HCT116 (cell line): ENCODE data around the gene ABHD11. TPM values are rescaled to one million over a fixed set of nuclear protein-coding genes. Genes with fewer than 3 reads are reported as not detected.
"Not testable (repeated sequence)": the region's sequence is repeated elsewhere in the genome, so short reads cannot be mapped to it uniquely, and the experiment has no call there.

Experiments
- ATAC-seq: fragments of 200-7000 bp; cut with Tn5 transposase; 2 replicates; pipeline ENCODE4 v1.9.1; 2020; ENCODE audit warnings: mild to moderate bottlenecking, moderate library complexity
- BruUV-seq: library from RNA; stranded (reverse); fragments of 400-500 nt; replicated peaks from 2 replicates; lab custom pipeline; 2021; lab: Mats Ljungman, UMichigan
- CTCF ChIA-PET: fragments of 300-600 bp; sonication (Branson Sonifier 250); formaldehyde crosslinking; loops from one replicate; lab custom pipeline; 2021; ENCODE audit warnings: antibody characterized with exemption; lab: Charles Lee
- POLR2A ChIA-PET: fragments of 300-600, 350-600 bp; sonication (Branson Sonifier 250); formaldehyde crosslinking; loops from one replicate; lab custom pipeline; 2021; ENCODE audit warnings: antibody characterized with exemption; lab: Charles Lee
- RAD21 ChIA-PET, 2 experiments: fragments of 300-600 bp; sonication (Branson Sonifier 250); formaldehyde crosslinking; loops; one replicate each; lab custom pipeline; 2023; ENCODE audit warnings: low total read pairs in 2 of 2; ENCODE audit not compliant: uncharacterized antibody in 2 of 2, unreplicated experiment in 2 of 2, low non-redundant PET in 1 of 2; lab: Charles Lee
- DNase-seq: peaks from one replicate; pipeline ENCODE4 v3.0.0-alpha.2; 2010; ENCODE audit warnings: low read depth, low spot score
- H2AFZ ChIP-seq: fragments of 200-600 bp; shearing (Covaris generic), sonication (generic); 2 replicates; pipeline ENCODE4 v1.6.1; 2017; ENCODE audit warnings: low read depth, mixed run types, mixed read lengths, antibody characterized with exemption, low read length; ENCODE audit not compliant: poor library complexity, severe bottlenecking
- H3K27ac ChIP-seq: 2 replicates; pipeline ENCODE4 v1.5.1; 2012; ENCODE audit warnings: low read depth, low read length
- H3K27me3 ChIP-seq: fragments of 200-600 bp; sonication (generic); 2 replicates; pipeline ENCODE4 v1.6.1; 2016; ENCODE audit warnings: mixed run types, low read length, mixed read lengths; ENCODE audit not compliant: insufficient read depth
- H3K36me3 ChIP-seq, 2 experiments: fragments of 200-500 bp in 1 of 2; fragments of 200-600 bp in 1 of 2; sonication (Bioruptor generic) in 1 of 2; sonication (generic) in 1 of 2; 2 replicates each; pipeline versions ENCODE4 v1.5.1 to v1.6.1; 2014 to 2016; ENCODE audit warnings: low read length in 2 of 2, inconsistent platforms in 1 of 2, mixed read lengths in 1 of 2, mixed run types in 1 of 2; ENCODE audit not compliant: insufficient read depth in 2 of 2, control insufficient read depth in 1 of 2
- H3K4me1 ChIP-seq, 2 experiments: fragments of 200-600 bp in 1 of 2; sonication (generic) in 1 of 2; 2 replicates each; pipeline versions ENCODE4 v1.5.1 to v1.6.1; 2012 to 2017; ENCODE audit warnings: low read length in 2 of 2, inconsistent platforms in 1 of 2, mild to moderate bottlenecking in 1 of 2, mixed read lengths in 1 of 2, mixed run types in 1 of 2, moderate library complexity in 1 of 2; ENCODE audit not compliant: insufficient read depth in 2 of 2, control insufficient read depth in 1 of 2
- H3K4me2 ChIP-seq: fragments of 200-600 bp; sonication (generic); 2 replicates; pipeline ENCODE4 v1.6.1; 2017; ENCODE audit warnings: mixed run types, low read length, mixed read lengths
- H3K4me3 ChIP-seq, 2 experiments: fragments of 200-600 bp in 1 of 2; sonication (generic) in 1 of 2; replicated peaks in 1 of 2; 2 replicates each; pipeline ENCODE4 v1.5.1; 2011 to 2016; ENCODE audit warnings: low read length in 2 of 2, control low read depth in 1 of 2, low read depth in 1 of 2, mild to moderate bottlenecking in 1 of 2, mixed read lengths in 1 of 2, mixed run types in 1 of 2
- H3K79me2 ChIP-seq: fragments of 200-600 bp; sonication (generic); 2 replicates; pipeline ENCODE4 v1.6.1; 2017; ENCODE audit warnings: mild to moderate bottlenecking, mixed run types, low read length, moderate library complexity, mixed read lengths; ENCODE audit not compliant: insufficient read depth
- H3K9ac ChIP-seq: fragments of 200-600 bp; sonication (generic); 2 replicates; pipeline ENCODE4 v1.6.1; 2016; ENCODE audit warnings: low read length, mixed read lengths
- H3K9me2 ChIP-seq: fragments of 200-600 bp; sonication (generic), shearing (Covaris generic); 2 replicates; pipeline ENCODE4 v1.6.1; 2017; ENCODE audit warnings: mixed run types, mild to moderate bottlenecking, moderate library complexity; ENCODE audit not compliant: insufficient read depth
- H3K9me3 ChIP-seq, 2 experiments: fragments of 200-500 bp in 1 of 2; fragments of 200-600 bp in 1 of 2; sonication (Bioruptor generic) in 1 of 2; sonication (generic) in 1 of 2; 2 replicates each; pipeline ENCODE4 v1.6.1; 2014 to 2017; ENCODE audit warnings: low read length in 2 of 2, mixed read lengths in 2 of 2, inconsistent platforms in 1 of 2, low read depth in 1 of 2, mild to moderate bottlenecking in 1 of 2, mixed run types in 1 of 2, moderate library complexity in 1 of 2; ENCODE audit not compliant: control insufficient read depth in 1 of 2, insufficient read depth in 1 of 2
- H4K20me1 ChIP-seq: fragments of 200-600 bp; sonication (generic), shearing (Covaris generic); 2 replicates; pipeline ENCODE4 v1.6.1; 2017; ENCODE audit warnings: mixed run types, mild to moderate bottlenecking, moderate library complexity; ENCODE audit not compliant: insufficient read depth
- CEBPB ChIP-seq: IDR thresholded peaks from 2 replicates; pipeline ENCODE4 v1.6.1; 2012; ENCODE audit warnings: low read depth
- EGR1 ChIP-seq: IDR thresholded peaks from 2 replicates; pipeline ENCODE4 v1.6.1; 2012; ENCODE audit warnings: low read depth
- intact Hi-C: fragments of 100-400 bp; cut with micrococcal nuclease; formaldehyde crosslinking; loops from 2 replicates; pipeline ENCODE4 v1.10.0; 2022
- total RNA-seq: library from RNA; stranded (reverse); gene quantifications from one replicate; pipeline ENCODE4 v1.2.1, GENCODE V29; 2021; ENCODE audit not compliant: unreplicated experiment
- TF ChIP-seq, protein P1 (sequence below): IDR thresholded peaks from 2 replicates; pipeline ENCODE4 v1.6.1; 2011; ENCODE audit warnings: mild to moderate bottlenecking, low read length, moderate library complexity; ENCODE audit not compliant: insufficient replicate concordance; ENCODE audit errors: extremely low read depth
- TF ChIP-seq, protein P2 (sequence below), 3 experiments: fragments of 200-600 bp in 1 of 3; sonication (generic) in 1 of 3; IDR thresholded peaks in 2 of 3; conservative IDR thresholded peaks in 1 of 3; 2 replicates each; pipeline ENCODE4 v1.5.1; 2012 to 2017; ENCODE audit warnings: low read depth in 2 of 3, low read length in 2 of 3, antibody characterized with exemption in 1 of 3, borderline replicate concordance in 1 of 3, control low read depth in 1 of 3, mild to moderate bottlenecking in 1 of 3, mixed read lengths in 1 of 3, mixed run types in 1 of 3, moderate library complexity in 1 of 3; ENCODE audit not compliant: insufficient read depth in 1 of 3

The ABHD11 gene
- total RNA-seq, 1 experiment from 2014 or later: 69.8 TPM

DNA sequence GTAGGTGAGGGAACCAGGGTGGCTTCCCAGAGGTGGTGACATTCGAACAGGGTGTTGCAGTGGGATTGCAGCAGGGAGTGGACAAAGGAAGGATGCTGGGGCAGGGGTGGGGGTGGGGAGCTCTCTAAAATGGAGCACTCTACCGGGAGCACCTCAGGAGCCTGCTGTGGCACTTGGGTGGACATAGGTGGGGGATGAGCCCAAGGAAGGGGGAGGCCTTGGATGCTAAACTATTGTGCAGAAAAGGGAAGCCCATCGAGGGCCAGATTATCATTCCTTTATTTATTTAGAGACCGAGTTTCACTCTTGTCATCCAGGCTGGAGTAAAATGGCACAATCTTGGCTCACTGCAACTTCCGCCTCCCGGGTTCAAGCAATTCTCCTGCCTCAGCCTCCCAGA, 15.8 kb downstream of the ABHD11 start:
- Histone ChIP-seq H3K9me2 (no peaks in the 10 kb centered on the region), H3K79me2 (peaks cover 16% of the 10 kb centered on the region), H3K27ac (no peak overlapping the region), H3K36me3 (no peaks in the 10 kb centered on the region), H3K27me3 (no peaks in the 10 kb centered on the region), H3K4me2 (no peak overlapping the region), H3K4me1 (peaks cover 33 to 43% of the 10 kb centered on the region in 2 experiments), H3K4me3 (no peak overlapping the region), H3K9ac (no peak overlapping the region)
- POLR2A ChIA-PET: no interaction called here
- CTCF ChIA-PET: interaction anchor here (3.9 kb wide), 1 partner anchor 116 kb away, joined by 28 read pairs; no protein-coding TSS in a partner anchor
- no peak for DNase-seq
- no peak for ATAC-seq
- RAD21 ChIA-PET: no interaction called here
- TF ChIP-seq CEBPB (no peak), EGR1 (no peak)
- TF ChIP-seq, protein P1, sequence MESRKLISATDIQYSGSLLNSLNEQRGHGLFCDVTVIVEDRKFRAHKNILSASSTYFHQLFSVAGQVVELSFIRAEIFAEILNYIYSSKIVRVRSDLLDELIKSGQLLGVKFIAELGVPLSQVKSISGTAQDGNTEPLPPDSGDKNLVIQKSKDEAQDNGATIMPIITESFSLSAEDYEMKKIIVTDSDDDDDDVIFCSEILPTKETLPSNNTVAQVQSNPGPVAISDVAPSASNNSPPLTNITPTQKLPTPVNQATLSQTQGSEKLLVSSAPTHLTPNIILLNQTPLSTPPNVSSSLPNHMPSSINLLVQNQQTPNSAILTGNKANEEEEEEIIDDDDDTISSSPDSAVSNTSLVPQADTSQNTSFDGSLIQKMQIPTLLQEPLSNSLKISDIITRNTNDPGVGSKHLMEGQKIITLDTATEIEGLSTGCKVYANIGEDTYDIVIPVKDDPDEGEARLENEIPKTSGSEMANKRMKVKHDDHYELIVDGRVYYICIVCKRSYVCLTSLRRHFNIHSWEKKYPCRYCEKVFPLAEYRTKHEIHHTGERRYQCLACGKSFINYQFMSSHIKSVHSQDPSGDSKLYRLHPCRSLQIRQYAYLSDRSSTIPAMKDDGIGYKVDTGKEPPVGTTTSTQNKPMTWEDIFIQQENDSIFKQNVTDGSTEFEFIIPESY: no peak
- TF ChIP-seq, protein P2, sequence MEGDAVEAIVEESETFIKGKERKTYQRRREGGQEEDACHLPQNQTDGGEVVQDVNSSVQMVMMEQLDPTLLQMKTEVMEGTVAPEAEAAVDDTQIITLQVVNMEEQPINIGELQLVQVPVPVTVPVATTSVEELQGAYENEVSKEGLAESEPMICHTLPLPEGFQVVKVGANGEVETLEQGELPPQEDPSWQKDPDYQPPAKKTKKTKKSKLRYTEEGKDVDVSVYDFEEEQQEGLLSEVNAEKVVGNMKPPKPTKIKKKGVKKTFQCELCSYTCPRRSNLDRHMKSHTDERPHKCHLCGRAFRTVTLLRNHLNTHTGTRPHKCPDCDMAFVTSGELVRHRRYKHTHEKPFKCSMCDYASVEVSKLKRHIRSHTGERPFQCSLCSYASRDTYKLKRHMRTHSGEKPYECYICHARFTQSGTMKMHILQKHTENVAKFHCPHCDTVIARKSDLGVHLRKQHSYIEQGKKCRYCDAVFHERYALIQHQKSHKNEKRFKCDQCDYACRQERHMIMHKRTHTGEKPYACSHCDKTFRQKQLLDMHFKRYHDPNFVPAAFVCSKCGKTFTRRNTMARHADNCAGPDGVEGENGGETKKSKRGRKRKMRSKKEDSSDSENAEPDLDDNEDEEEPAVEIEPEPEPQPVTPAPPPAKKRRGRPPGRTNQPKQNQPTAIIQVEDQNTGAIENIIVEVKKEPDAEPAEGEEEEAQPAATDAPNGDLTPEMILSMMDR (IDR thresholded peaks at IDR 0.05 in 2 of 3, conservative IDR thresholded peaks at IDR 0.05 in 1 of 3; ENCODE audit: borderline replicate concordance in 1 of 3, insufficient read depth in 1 of 3, low read depth in 2 of 3, low read length in 2 of 3): no peak
- TF ChIP-seq, all 23 proteins: peak for 0
- H3K9me3 ChIP-seq: no peaks in the 10 kb centered on the region
- BruUV-seq: no TSS peak
- H4K20me1 ChIP-seq: no peaks in the 10 kb centered on the region; the same call in 1 of the 2 replicates
- intact Hi-C loops: loop anchor here (10.0 kb wide), 1 partner anchor 58 kb away; the partner anchor contains the start of gene VPS37D
- H2AFZ ChIP-seq: no peak overlapping the region

DNA sequence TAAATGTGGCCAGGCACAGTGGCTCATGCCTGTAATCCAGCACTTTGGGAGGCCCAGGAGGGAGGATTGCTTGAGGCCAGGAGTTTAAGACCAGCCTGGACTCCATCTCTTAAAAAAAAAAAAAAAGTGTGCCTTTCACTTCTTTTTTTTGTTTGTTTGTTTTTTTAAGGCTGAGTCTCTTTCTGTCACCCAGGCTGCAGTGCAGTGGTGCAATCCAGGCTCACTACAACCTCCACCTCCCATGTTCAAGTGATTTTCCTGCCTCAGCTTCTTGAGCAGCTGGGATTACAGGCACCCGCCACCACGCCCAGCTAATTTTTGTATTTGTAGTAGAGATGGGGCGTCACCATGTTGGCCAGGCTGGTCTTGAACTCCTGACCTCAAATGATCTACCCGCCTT, 16.4 kb downstream of the ABHD11 start:
- H3K9ac ChIP-seq, DNase-seq, H3K36me3 ChIP-seq, H3K9me2 ChIP-seq, RAD21 ChIA-PET, H4K20me1 ChIP-seq, H2AFZ ChIP-seq, H3K4me3 ChIP-seq, H3K27ac ChIP-seq, POLR2A ChIA-PET, H3K9me3 ChIP-seq, H3K27me3 ChIP-seq, ATAC-seq, BruUV-seq: not testable (repeated sequence)
- CTCF ChIA-PET: interaction anchor here (0.7 to 3.9 kb wide), 2 partner anchors 16 to 115 kb away, joined by 3 to 28 read pairs; no protein-coding TSS in a partner anchor
- Histone ChIP-seq H3K4me2 (peak overlapping the region; percentile 27; the same call in 1 of the 2 replicates), H3K4me1 (peaks cover 39 to 49% of the 10 kb centered on the region in 2 experiments), H3K79me2 (peaks cover 22% of the 10 kb centered on the region)
- intact Hi-C loops: loop anchor here (10.0 kb wide), 1 partner anchor 57 kb away; the partner anchor contains the start of gene VPS37D
